Rectal smooth muscle tissue (tissue), 1 donor: ENCODE data around the gene BRAF.

Experiments used
- H3K27ac ChIP-seq: one replicate; pipeline ENCODE4 v1.7.0; 2013; ENCODE audit warnings: low read depth, low read length, inconsistent platforms
- H3K27me3 ChIP-seq: one replicate; pipeline ENCODE4 v1.7.0; 2013; ENCODE audit warnings: low read length; ENCODE audit not compliant: control insufficient read depth, insufficient read depth
- H3K36me3 ChIP-seq: one replicate; pipeline ENCODE4 v1.7.0; 2013; ENCODE audit warnings: low read length; ENCODE audit not compliant: control insufficient read depth, insufficient read depth
- H3K4me1 ChIP-seq: one replicate; pipeline ENCODE4 v1.7.0; 2013; ENCODE audit warnings: low read length; ENCODE audit not compliant: control insufficient read depth, insufficient read depth
- H3K4me3 ChIP-seq: one replicate; pipeline ENCODE4 v1.7.0; 2013; ENCODE audit warnings: low read length
- H3K9ac ChIP-seq: one replicate; pipeline ENCODE4 v1.7.0; 2013; ENCODE audit warnings: low read length

The BRAF gene

GRCh38 chr7:140691376-140692045 is 233.2 kb downstream of the BRAF start:
- peaks cover 5% of the 10 kb centered on the region for H3K4me1 ChIP-seq
- no peak overlapping the region for H3K27ac ChIP-seq
- no peak overlapping the region for H3K4me3 ChIP-seq
- no peak overlapping the region for H3K9ac ChIP-seq
- peaks cover 8% of the 10 kb centered on the region for H3K36me3 ChIP-seq
- no peaks in the 10 kb centered on the region for H3K27me3 ChIP-seq

DNA sequence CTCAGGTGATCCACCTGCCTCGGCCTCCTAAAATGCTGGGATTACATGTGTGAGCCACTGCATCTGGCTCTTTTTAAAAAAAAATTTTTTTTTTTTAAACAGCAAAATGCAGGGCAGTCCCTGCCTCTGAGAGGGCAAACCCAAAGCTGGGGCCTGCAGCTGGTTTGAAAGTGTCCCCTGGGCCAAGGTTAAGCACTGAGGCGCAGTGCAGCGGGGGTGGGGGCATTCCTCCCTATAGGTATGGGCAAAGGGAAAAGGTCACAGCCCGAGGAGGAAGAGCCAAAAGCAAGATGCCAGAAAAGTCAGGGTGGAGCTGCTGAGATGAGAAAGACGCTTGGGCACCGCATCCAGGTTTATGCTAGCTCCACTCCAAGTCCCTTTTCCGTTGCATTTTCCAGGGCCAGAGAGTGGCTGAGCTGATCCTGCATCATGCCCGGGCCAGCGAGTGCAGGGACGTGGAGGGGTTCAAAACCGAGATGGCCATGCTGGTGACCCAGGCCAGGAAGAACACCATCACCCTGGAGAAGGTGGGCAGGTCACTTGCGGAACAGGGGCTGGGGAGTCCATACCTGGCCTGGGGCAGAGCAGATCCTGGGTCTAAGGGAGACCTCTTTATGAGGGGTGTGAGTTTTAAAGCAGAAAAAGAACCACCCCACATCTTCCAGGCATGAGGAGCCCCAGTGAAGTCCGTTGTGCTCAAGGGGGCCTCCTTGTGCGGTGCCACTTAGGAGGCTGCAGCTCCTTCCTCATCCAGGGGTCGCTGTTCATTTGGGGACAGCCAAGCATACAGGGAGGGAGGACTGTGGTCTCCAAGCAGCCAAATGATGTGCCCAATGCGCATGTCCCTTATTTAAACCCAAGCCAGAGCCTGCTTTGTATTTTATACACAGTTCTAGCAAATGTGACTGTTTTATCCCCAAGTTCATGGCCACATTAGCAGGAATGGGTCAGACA is 235.3 kb downstream of the BRAF start:
- no peaks in the 10 kb centered on the region for H3K4me1 ChIP-seq
- H3K9ac ChIP-seq, result no peak overlapping the region
- no peaks in the 10 kb centered on the region for H3K27me3 ChIP-seq
- H3K4me3 ChIP-seq, result no peak overlapping the region
- H3K27ac ChIP-seq, result no peak overlapping the region
- peaks cover 13% of the 10 kb centered on the region for H3K36me3 ChIP-seq

DNA sequence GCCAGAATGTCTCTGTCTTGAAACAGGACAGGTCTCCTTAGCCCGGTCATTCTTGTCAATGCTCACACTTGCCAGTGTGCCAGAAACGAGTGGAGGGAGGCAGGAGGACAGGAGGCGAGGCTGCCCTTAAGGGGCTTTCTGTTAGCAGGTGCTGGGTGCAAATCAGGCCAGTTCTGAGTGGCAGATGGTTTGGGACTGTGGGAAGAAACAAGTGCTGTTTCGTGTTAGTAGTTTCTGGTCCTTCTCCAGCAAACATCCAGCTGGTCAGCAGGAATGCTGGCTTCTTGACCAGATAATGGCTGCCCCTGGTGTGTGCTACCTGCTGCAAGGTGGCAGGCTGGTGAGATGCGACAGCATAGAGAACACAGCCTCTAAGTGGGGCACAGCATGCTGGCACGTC is 236.4 kb downstream of the BRAF start:
- H3K36me3 ChIP-seq, result peaks cover 13% of the 10 kb centered on the region
- no peaks in the 10 kb centered on the region for H3K4me1 ChIP-seq
- H3K9ac ChIP-seq, result no peak overlapping the region
- no peak overlapping the region for H3K4me3 ChIP-seq
- H3K27me3 ChIP-seq, result no peaks in the 10 kb centered on the region
- H3K27ac ChIP-seq, result no peak overlapping the region

DNA sequence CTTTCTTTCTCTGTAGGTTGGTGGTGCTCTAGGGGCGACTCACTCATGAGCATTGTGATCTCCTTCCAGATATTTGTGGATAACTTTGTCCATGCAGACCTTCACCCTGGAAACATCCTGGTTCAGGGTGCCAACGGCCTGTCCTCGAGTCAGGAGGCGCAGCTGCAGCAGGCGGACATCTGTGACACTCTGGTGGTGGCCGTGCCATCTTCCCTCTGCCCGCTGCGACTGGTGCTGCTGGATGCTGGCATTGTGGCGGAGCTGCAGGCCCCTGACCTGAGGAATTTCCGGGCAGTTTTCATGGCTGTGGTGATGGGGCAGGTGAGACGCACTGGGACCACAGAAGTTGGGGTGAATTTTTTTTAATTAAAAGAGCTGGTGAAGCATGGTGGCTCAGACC is 237.8 kb downstream of the BRAF start:
- no peak overlapping the region for H3K27ac ChIP-seq
- H3K4me1 ChIP-seq, result no peaks in the 10 kb centered on the region
- H3K36me3 ChIP-seq, result peaks cover 12% of the 10 kb centered on the region
- no peak overlapping the region for H3K4me3 ChIP-seq
- no peak overlapping the region for H3K9ac ChIP-seq
- H3K27me3 ChIP-seq, result no peaks in the 10 kb centered on the region

- Histone ChIP-seq H3K36me3 (peaks cover 10% of the 10 kb centered on the region), H3K4me3 (no peak overlapping the region), H3K9ac (no peak overlapping the region), H3K4me1 (no peaks in the 10 kb centered on the region), H3K27me3 (no peaks in the 10 kb centered on the region), H3K27ac (no peak overlapping the region)
Measured at GRCh38 chr7:140685407-140686087, 239.2 kb downstream of the BRAF start.

DNA sequence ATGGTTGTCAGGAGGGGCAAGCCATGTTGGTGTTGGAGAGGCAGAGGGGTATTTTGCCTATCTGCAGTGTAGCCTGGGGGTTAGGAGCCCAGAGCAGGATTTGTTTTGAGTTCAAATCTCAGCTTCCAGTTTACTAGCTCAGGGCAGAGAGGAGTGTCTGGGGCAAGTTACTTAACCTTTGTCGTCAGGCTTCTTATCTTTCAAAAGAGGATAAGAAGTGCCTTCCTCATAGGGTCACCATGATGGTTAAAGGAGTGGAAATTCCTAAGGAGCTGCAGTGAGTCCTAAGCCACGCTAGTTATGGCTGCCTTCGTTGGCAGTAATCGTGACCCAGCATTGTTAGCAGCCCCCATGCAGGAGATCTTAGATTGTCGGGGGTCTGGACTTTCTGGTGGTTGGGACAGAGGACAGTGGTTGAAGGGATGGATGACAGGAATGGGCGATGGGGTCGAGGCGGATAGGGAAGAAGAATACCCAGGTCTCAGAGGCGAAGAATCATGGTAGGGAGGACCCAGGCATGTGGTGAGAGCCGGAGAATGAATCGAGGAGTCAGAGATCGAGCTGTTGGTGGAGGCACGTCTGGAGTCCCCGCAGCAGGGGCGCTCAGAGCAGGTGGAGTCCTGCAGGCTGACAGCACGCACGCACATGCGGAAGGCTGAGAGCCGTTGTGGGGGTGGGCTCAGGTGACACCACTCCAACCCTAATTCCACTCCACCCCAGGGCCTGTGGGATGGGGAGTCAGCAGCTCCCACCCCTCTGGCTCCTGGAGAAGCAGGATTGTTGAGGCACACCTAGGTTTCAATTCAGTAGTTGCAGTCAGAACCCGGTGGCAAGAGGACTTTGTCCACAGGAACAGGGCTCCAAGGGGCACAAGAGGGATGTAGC is 240.4 kb downstream of the BRAF start:
- H3K4me1 ChIP-seq, result no peaks in the 10 kb centered on the region

DNA sequence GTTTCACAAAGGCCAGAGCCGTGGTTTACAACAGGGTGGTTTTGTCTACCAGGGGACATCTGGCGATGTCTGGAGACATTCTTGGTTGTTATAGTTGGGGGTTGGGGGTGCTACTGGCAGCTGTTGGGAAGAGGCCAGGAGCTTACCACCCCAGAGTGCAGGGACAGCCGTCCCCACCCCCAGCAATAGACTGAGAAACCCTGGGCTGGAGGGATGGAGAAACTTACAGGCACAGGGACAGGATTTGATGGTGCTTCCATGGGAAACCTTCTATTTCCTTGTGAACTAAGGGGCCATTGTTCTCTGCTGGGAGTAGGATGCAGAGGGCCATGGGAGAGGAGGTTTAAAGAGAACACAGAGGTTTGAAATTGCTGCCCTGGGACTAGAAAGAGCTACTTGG is 241.1 kb downstream of the BRAF start:
- Histone ChIP-seq H3K4me1 (no peaks in the 10 kb centered on the region), H3K27ac (no peak overlapping the region), H3K36me3 (peaks cover 18% of the 10 kb centered on the region), H3K27me3 (no peaks in the 10 kb centered on the region), H3K9ac (no peak overlapping the region), H3K4me3 (no peak overlapping the region)

More for the DNA sequence above, 240.4 kb downstream of the BRAF start:
- Histone ChIP-seq H3K9ac (no peak overlapping the region), H3K27me3 (no peaks in the 10 kb centered on the region), H3K27ac (no peak overlapping the region), H3K4me3 (no peak overlapping the region), H3K36me3 (peaks cover 13% of the 10 kb centered on the region)

DNA sequence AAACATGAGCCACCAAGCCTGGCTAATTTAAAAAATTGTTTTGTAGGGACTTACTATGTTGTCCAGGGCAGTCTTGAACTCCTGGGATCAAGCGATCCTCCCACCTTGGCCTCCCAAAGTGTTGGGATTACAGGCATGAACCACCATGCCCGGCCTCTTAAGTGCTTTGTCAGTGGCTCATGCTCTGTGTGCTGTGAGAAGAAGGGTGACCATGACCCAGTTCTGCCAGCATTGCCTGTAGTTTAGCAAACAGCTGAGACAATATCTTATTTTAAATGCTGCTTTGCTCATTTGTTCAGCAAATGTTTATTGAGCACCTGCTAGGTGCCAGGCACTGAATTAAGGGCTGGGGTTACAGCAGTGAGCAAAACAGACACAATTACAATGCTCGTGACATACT is 243.0 kb downstream of the BRAF start:
- no peaks in the 10 kb centered on the region for H3K4me1 ChIP-seq
- no peak overlapping the region for H3K9ac ChIP-seq
- no peaks in the 10 kb centered on the region for H3K27me3 ChIP-seq
- H3K36me3 ChIP-seq, result peaks cover 18% of the 10 kb centered on the region
- H3K27ac ChIP-seq, result no peak overlapping the region
- no peak overlapping the region for H3K4me3 ChIP-seq

GRCh38 chr7:140680886-140681285 is 243.8 kb downstream of the BRAF start:
- H3K27me3 ChIP-seq, result no peaks in the 10 kb centered on the region
- H3K9ac ChIP-seq, result no peak overlapping the region
- H3K27ac ChIP-seq, result no peak overlapping the region
- peaks cover 2% of the 10 kb centered on the region for H3K4me1 ChIP-seq
- H3K36me3 ChIP-seq, result peaks cover 18% of the 10 kb centered on the region
- H3K4me3 ChIP-seq, result no peak overlapping the region

DNA sequence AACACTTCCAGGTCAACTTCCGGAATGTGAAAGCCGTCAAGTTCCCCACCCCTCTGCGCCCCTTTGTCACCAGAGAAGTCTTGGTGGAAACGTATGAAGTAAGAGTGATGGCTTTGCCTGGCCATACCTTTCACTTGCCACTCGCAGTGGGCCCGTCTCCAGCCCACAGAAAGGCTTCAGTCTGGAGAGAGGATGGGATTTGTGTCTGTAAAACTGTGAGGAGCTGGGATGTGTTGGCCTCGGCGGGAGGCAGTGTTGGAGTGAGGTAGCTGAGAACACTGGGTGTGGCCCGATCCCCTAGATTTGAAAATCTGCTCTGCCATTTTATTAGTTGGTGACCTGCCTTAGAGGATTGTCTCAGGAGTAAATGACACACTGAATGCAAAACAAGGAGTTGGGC is 245.5 kb downstream of the BRAF start:
- Histone ChIP-seq H3K27ac (no peak overlapping the region), H3K27me3 (no peaks in the 10 kb centered on the region), H3K9ac (no peak overlapping the region), H3K4me3 (no peak overlapping the region), H3K36me3 (peaks cover 13% of the 10 kb centered on the region), H3K4me1 (peaks cover 8% of the 10 kb centered on the region)

- H3K4me1 ChIP-seq, result peaks cover 8% of the 10 kb centered on the region
- no peak overlapping the region for H3K27ac ChIP-seq
- no peak overlapping the region for H3K9ac ChIP-seq
- H3K27me3 ChIP-seq, result no peaks in the 10 kb centered on the region
- peaks cover 13% of the 10 kb centered on the region for H3K36me3 ChIP-seq
- no peak overlapping the region for H3K4me3 ChIP-seq
Measured at GRCh38 chr7:140678816-140679130, 246.0 kb downstream of the BRAF start.
